Sigmoid colon (tissue), 7 donors: Measurements from ENCODE around the gene SMYD1. TPM values are rescaled to one million over a fixed set of nuclear protein-coding genes. Genes with fewer than 3 reads are reported as not detected.
A peak's percentile ranks its signal among the peaks of the same experiment; 100 is the strongest.

Source experiments
- DNase-seq: peaks from one replicate; pipeline ENCODE4 v3.0.0-alpha.2; 2019
- H3K27ac ChIP-seq, 4 donors: fragments of 200-600 bp; sonication (generic); one replicate each; pipeline ENCODE4 v1.5.1; 2016 to 2019; ENCODE audit warnings: mild to moderate bottlenecking in 1 of 4
- H3K27me3 ChIP-seq, 3 donors: fragments of 200-600 bp; sonication (generic); one replicate each; pipeline ENCODE4 v1.5.1; 2019; ENCODE audit warnings: mild to moderate bottlenecking in 1 of 3
- H3K36me3 ChIP-seq, 4 donors: fragments of 200-600 bp; sonication (generic); one replicate each; pipeline ENCODE4 v1.5.1; 2016 to 2019
- H3K4me1 ChIP-seq, 4 donors: fragments of 200-600 bp; sonication (generic); one replicate each; pipeline ENCODE4 v1.5.1; 2017 to 2019
- H3K4me3 ChIP-seq, 4 donors: fragments of 200-600 bp; sonication (generic); one replicate each; pipeline ENCODE4 v1.5.1; 2017 to 2019; ENCODE audit warnings: mild to moderate bottlenecking in 2 of 4, moderate library complexity in 1 of 4
- H3K9me3 ChIP-seq, 4 donors: fragments of 200-600 bp in 3 of 4; sonication (generic) in 3 of 4; one replicate each; pipeline versions ENCODE4 v1.5.1 to v1.6.1; 2013 to 2019
- CTCF ChIP-seq, 4 experiments: fragments of 450-650 bp in 3 of 4; fragments of 200-600 bp in 1 of 4; IDR thresholded peaks; one replicate each; pipeline ENCODE4 v1.5.1; 2016 to 2019; ENCODE audit warnings: antibody characterized with exemption in 4 of 4, mild to moderate bottlenecking in 3 of 4, moderate library complexity in 2 of 4
- EP300 ChIP-seq, 4 donors: sonication (generic); formaldehyde crosslinking; IDR thresholded peaks; one replicate each; pipeline ENCODE4 v1.6.1; 2017; ENCODE audit warnings: antibody characterized with exemption in 4 of 4
- POLR2A ChIP-seq, 2 donors: fragments of 450-650 bp; IDR thresholded peaks; one replicate each; pipeline ENCODE4 v1.6.1; 2016; ENCODE audit warnings: antibody characterized with exemption in 2 of 2, mild to moderate bottlenecking in 2 of 2, moderate library complexity in 2 of 2
- POLR2AphosphoS5 ChIP-seq, 4 donors: sonication (generic); formaldehyde crosslinking; IDR thresholded peaks; one replicate each; pipeline ENCODE4 v1.6.1; 2017; ENCODE audit warnings: antibody characterized with exemption in 4 of 4
- WGBS, 2 donors: extraction: QIAGEN DNeasy Blood & Tissue Kit; methylation state at CpG; one replicate each; pipeline ENCODE4 v1.1.7; 2013; 5-methylcytosine and 5-hydroxymethylcytosine counted together
- intact Hi-C: fragments of 100-400 bp; cut with DNase I; formaldehyde crosslinking; loops from one replicate; pipeline ENCODE4 v1.15.1; 2023
- polyA plus RNA-seq, 3 donors: library from polyadenylated mRNA; stranded (reverse); fragments of 200-250 nt; gene quantifications; one replicate each; pipeline ENCODE4 v1.2.3, GENCODE V29; 2013
- total RNA-seq, 4 donors: library from RNA; depleted of rRNA; stranded (reverse); fragments of >200 nt; gene quantifications; one replicate each; pipeline ENCODE4 v1.1.0, GENCODE V29; 2016
- donor health status: healthy with polysubstance abuse.
- donor health status: Bipolar disorder and iron deficiency.
- donor health status: healthy.

SMYD1 gene
- total and polyA plus RNA-seq, 7 donors, result under 0.01 to 45.7 (median 17.3) TPM; not detected in 1

- no peaks in the 10 kb centered on the region for H3K36me3 ChIP-seq
- H3K9me3 ChIP-seq, result peaks cover 0 to 11% (median 0%) of the 10 kb centered on the region in 4 donors
Observed at GRCh38 chr2:88148929-88149438, 81.4 kb downstream of the SMYD1 start.

GRCh38 chr2:88159481-88159880 is 91.9 kb downstream of the SMYD1 start:
- H3K4me3 ChIP-seq, result no peak overlapping the region
- TF ChIP-seq EP300 (IDR thresholded peaks at IDR 0.05) (no peak), CTCF (IDR thresholded peaks at IDR 0.05) (no peak), POLR2A (IDR thresholded peaks at IDR 0.05) (no peak), POLR2AphosphoS5 (IDR thresholded peaks at IDR 0.05) (no peak)
- peaks cover 0 to 5% (median under 1%) of the 10 kb centered on the region in 4 donors for H3K4me1 ChIP-seq
- no peaks in the 10 kb centered on the region for H3K27me3 ChIP-seq
- H3K36me3 ChIP-seq, result no peaks in the 10 kb centered on the region
- DNase-seq, result no peak
- no peaks in the 10 kb centered on the region for H3K9me3 ChIP-seq
- 68 to 77% methylated on average over 3 of the region's 3 CpGs for WGBS, 2 donors
- intact Hi-C loops, result no loop called here
- H3K27ac ChIP-seq, result no peak overlapping the region

More at GRCh38 chr2:88148929-88149438, 81.4 kb downstream of the SMYD1 start:
- intact Hi-C loops, result no loop called here
- H3K4me1 ChIP-seq, result no peaks in the 10 kb centered on the region
- no peak overlapping the region for H3K27ac ChIP-seq
- H3K4me3 ChIP-seq, result no peak overlapping the region
- DNase-seq, result no peak
- H3K27me3 ChIP-seq, result no peaks in the 10 kb centered on the region
- TF ChIP-seq POLR2A (IDR thresholded peaks at IDR 0.05) (no peak), EP300 (IDR thresholded peaks at IDR 0.05) (no peak)

GRCh38 chr2:88159955-88160415 is 92.4 kb downstream of the SMYD1 start:
- no peaks in the 10 kb centered on the region for H3K36me3 ChIP-seq
- intact Hi-C loops, result loop anchor here (1.0 to 10.0 kb wide), 2 partner anchors 100 to 665 kb away; no protein-coding TSS in a partner anchor
- H3K4me1 ChIP-seq, result peaks cover 0 to 10% (median 3%) of the 10 kb centered on the region in 4 donors
- no peak overlapping the region for H3K4me3 ChIP-seq
- H3K27ac ChIP-seq, result no peak overlapping the region
- H3K27me3 ChIP-seq, result no peaks in the 10 kb centered on the region
- peak; percentile 76 for DNase-seq
- H3K9me3 ChIP-seq, result no peaks in the 10 kb centered on the region
- TF ChIP-seq EP300 (IDR thresholded peaks at IDR 0.05), result no peak
- peak; percentile 74 to 82 (median 79) for TF ChIP-seq CTCF (IDR thresholded peaks at IDR 0.05)
- 5 to 22% methylated on average over 5 of the region's 5 CpGs for WGBS, 2 donors

- WGBS, 2 donors, result 84 to 85% methylated on average over 7 of the region's 7 CpGs
Observed at GRCh38 chr2:88160517-88160916, 92.9 kb downstream of the SMYD1 start.

More at GRCh38 chr2:88160517-88160916, 92.9 kb downstream of the SMYD1 start:
- no peaks in the 10 kb centered on the region for H3K9me3 ChIP-seq
- H3K27me3 ChIP-seq, result no peaks in the 10 kb centered on the region
- H3K4me3 ChIP-seq, result no peak overlapping the region
- DNase-seq, result no peak
- H3K36me3 ChIP-seq, result no peaks in the 10 kb centered on the region
- peaks cover 0 to 15% (median 6%) of the 10 kb centered on the region in 4 donors for H3K4me1 ChIP-seq
- TF ChIP-seq EP300 (IDR thresholded peaks at IDR 0.05) (no peak), POLR2A (IDR thresholded peaks at IDR 0.05) (no peak), CTCF (IDR thresholded peaks at IDR 0.05) (no peak), POLR2AphosphoS5 (IDR thresholded peaks at IDR 0.05) (no peak)
- intact Hi-C loops, result loop anchor here (1.0 to 10.0 kb wide), 2 partner anchors 100 to 666 kb away; no protein-coding TSS in a partner anchor
- no peak overlapping the region for H3K27ac ChIP-seq
